H9 (cell line): ENCODE results near the gene DENND1A. TPM values are rescaled to one million over a fixed set of nuclear protein-coding genes. Genes with fewer than 3 reads are reported as not detected.

Experiments
- DNase-seq: peaks from one replicate; pipeline ENCODE4 v3.0.0-alpha.2; 2017
- H2AFZ ChIP-seq: one replicate; pipeline ENCODE4 v1.6.1; 2013; ENCODE audit warnings: mild to moderate bottlenecking, low read length, control low read depth, moderate library complexity
- H2AK5ac ChIP-seq: 2 replicates; pipeline ENCODE4 v1.6.1; 2013; ENCODE audit warnings: low read length, control low read depth, mixed read lengths; ENCODE audit not compliant: insufficient read length
- H2BK120ac ChIP-seq: one replicate; pipeline ENCODE4 v1.6.1; 2013; ENCODE audit warnings: low read depth, mild to moderate bottlenecking, low read length, control low read depth, inconsistent platforms; ENCODE audit not compliant: poor library complexity, severe bottlenecking
- H2BK12ac ChIP-seq: 2 replicates; pipeline ENCODE4 v1.6.1; 2013; ENCODE audit warnings: low read length, control low read depth, mixed read lengths, low read depth; ENCODE audit not compliant: insufficient read length
- H2BK15ac ChIP-seq: 2 replicates; pipeline ENCODE4 v1.6.1; 2013; ENCODE audit warnings: low read depth, low read length, control low read depth
- H2BK20ac ChIP-seq: one replicate; pipeline ENCODE4 v1.6.1; 2013; ENCODE audit warnings: low read depth, mild to moderate bottlenecking, low read length, control low read depth, inconsistent platforms; ENCODE audit not compliant: poor library complexity, severe bottlenecking
- H2BK5ac ChIP-seq: 2 replicates; pipeline ENCODE4 v1.6.1; 2013; ENCODE audit warnings: low read length, control low read depth, mixed read lengths; ENCODE audit not compliant: insufficient read length
- H3K14ac ChIP-seq: 2 replicates; pipeline ENCODE4 v1.6.1; 2013; ENCODE audit warnings: low read length, control low read depth; ENCODE audit not compliant: insufficient read depth
- H3K18ac ChIP-seq: 2 replicates; pipeline ENCODE4 v1.6.1; 2013; ENCODE audit warnings: low read depth, mild to moderate bottlenecking, mixed read lengths, low read length, control low read depth; ENCODE audit not compliant: insufficient read length
- H3K23ac ChIP-seq: 2 replicates; pipeline ENCODE4 v1.6.1; 2013; ENCODE audit warnings: low read length, control low read depth, mixed read lengths, low read depth; ENCODE audit not compliant: insufficient read length
- H3K23me2 ChIP-seq: 2 replicates; pipeline ENCODE4 v1.6.1; 2013; ENCODE audit warnings: low read depth, mild to moderate bottlenecking, mixed read lengths, low read length, control low read depth; ENCODE audit not compliant: insufficient read length, poor library complexity, severe bottlenecking
- H3K27ac ChIP-seq: 2 replicates; pipeline ENCODE4 v1.5.1; 2013; ENCODE audit warnings: low read length, control low read depth, mixed read lengths, low read depth; ENCODE audit not compliant: insufficient read length
- H3K27me3 ChIP-seq: 2 replicates; pipeline ENCODE4 v1.6.1; 2013; ENCODE audit warnings: low read length, control low read depth, inconsistent platforms; ENCODE audit not compliant: insufficient read depth
- H3K4ac ChIP-seq: 2 replicates; pipeline ENCODE4 v1.6.1; 2013; ENCODE audit warnings: low read depth, mild to moderate bottlenecking, control low read depth, inconsistent platforms, low read length, moderate library complexity
- H3K4me1 ChIP-seq: 2 replicates; pipeline ENCODE4 v1.6.1; 2013; ENCODE audit warnings: low read length, control low read depth, inconsistent platforms; ENCODE audit not compliant: insufficient read depth
- H3K4me2 ChIP-seq: 2 replicates; pipeline ENCODE4 v1.6.1; 2013; ENCODE audit warnings: low read length, control low read depth, mixed read lengths; ENCODE audit not compliant: insufficient read length, insufficient read depth
- H3K56ac ChIP-seq: 2 replicates; pipeline ENCODE4 v1.6.1; 2013; ENCODE audit warnings: low read depth, mild to moderate bottlenecking, mixed read lengths, low read length, control low read depth; ENCODE audit not compliant: insufficient read length
- H3K79me1 ChIP-seq: 2 replicates; pipeline ENCODE4 v1.6.1; 2013; ENCODE audit warnings: low read depth, mild to moderate bottlenecking, moderate library complexity, low read length, control low read depth, inconsistent platforms; ENCODE audit not compliant: insufficient read depth, poor library complexity, severe bottlenecking
- H3K79me2 ChIP-seq: 2 replicates; pipeline ENCODE4 v1.6.1; 2013; ENCODE audit warnings: low read length, control low read depth, inconsistent platforms; ENCODE audit not compliant: insufficient read depth
- H3K9ac ChIP-seq: 2 replicates; pipeline ENCODE4 v1.6.1; 2013; ENCODE audit warnings: low read length, control low read depth, mixed read lengths; ENCODE audit not compliant: insufficient read length; ENCODE audit errors: extremely low read depth
- H3K9me3 ChIP-seq: one replicate; pipeline ENCODE4 v1.6.1; 2013; ENCODE audit warnings: low read depth, low read length, inconsistent platforms; ENCODE audit not compliant: control insufficient read depth
- H3T11ph ChIP-seq: one replicate; pipeline ENCODE4 v1.6.1; 2013; ENCODE audit warnings: mild to moderate bottlenecking, low read length, control low read depth, inconsistent platforms
- H4K20me1 ChIP-seq: one replicate; pipeline ENCODE4 v1.6.1; 2013; ENCODE audit not compliant: control insufficient read depth, insufficient read length, insufficient read depth
- H4K5ac ChIP-seq: 2 replicates; pipeline ENCODE4 v1.6.1; 2013; ENCODE audit warnings: low read depth, mild to moderate bottlenecking, mixed read lengths, low read length, control low read depth; ENCODE audit not compliant: insufficient read length
- H4K8ac ChIP-seq: replicated peaks from 2 replicates; pipeline ENCODE4 v1.6.1; 2013; ENCODE audit warnings: low read length, control low read depth, mixed read lengths, low read depth; ENCODE audit not compliant: insufficient read length
- H4K91ac ChIP-seq: 2 replicates; pipeline ENCODE4 v1.6.1; 2013; ENCODE audit warnings: low read depth, mild to moderate bottlenecking, moderate library complexity, mixed read lengths, low read length, control low read depth; ENCODE audit not compliant: insufficient read length
- H3K27ac Mint-ChIP-seq, 3 experiments: 2 replicates in 2 of 3; 3 replicates in 1 of 3; pipeline ENCODE4 v1.8.0; 2020 to 2021; ENCODE audit warnings: mixed read lengths in 3 of 3, mild to moderate bottlenecking in 1 of 3, moderate library complexity in 1 of 3
- H3K27me3 Mint-ChIP-seq: 2 replicates; pipeline ENCODE4 v1.8.0; 2021; ENCODE audit warnings: low read depth, mild to moderate bottlenecking, moderate library complexity, mixed read lengths
- H3K36me3 Mint-ChIP-seq, 3 experiments: 2 replicates in 2 of 3; 3 replicates in 1 of 3; pipeline ENCODE4 v1.8.0; 2020 to 2021; ENCODE audit warnings: low read depth in 3 of 3, mixed read lengths in 3 of 3; ENCODE audit not compliant: insufficient read depth in 1 of 3
- H3K4me1 Mint-ChIP-seq, 2 experiments: 2 replicates each; pipeline ENCODE4 v1.8.0; 2020; ENCODE audit warnings: mixed read lengths in 2 of 2
- H3K4me3 Mint-ChIP-seq, 2 experiments: 2 replicates in 1 of 2; 3 replicates in 1 of 2; pipeline ENCODE4 v1.8.0; 2020 to 2021; ENCODE audit warnings: mild to moderate bottlenecking in 2 of 2, mixed read lengths in 2 of 2, moderate library complexity in 1 of 2
- H3K9me3 Mint-ChIP-seq, 2 experiments: 2 replicates in 1 of 2; 3 replicates in 1 of 2; pipeline ENCODE4 v1.8.0; 2020; ENCODE audit warnings: mild to moderate bottlenecking in 2 of 2, mixed read lengths in 2 of 2, moderate library complexity in 1 of 2
- WGBS: extraction: QIAGEN DNeasy Blood & Tissue Kit; methylation state at CpG from one replicate; pipeline ENCODE4 v1.1.7; 2013; ENCODE audit warnings: missing lambda C conversion rate, low lambda C conversion rate, mixed read lengths; ENCODE audit not compliant: insufficient read length; ENCODE audit errors: extremely low coverage; 5-methylcytosine and 5-hydroxymethylcytosine counted together
- total RNA-seq: library from RNA; stranded (reverse); gene quantifications from 2 replicates; pipeline ENCODE4 v1.2.1, GENCODE V29; 2021
- TF ChIP-seq, protein P1 (sequence below): fragments of 200-600 bp; sonication (generic); conservative IDR thresholded peaks from 3 replicates; pipeline ENCODE4 v1.8.0; 2021; ENCODE audit warnings: antibody characterized with exemption, mild to moderate bottlenecking

Gene DENND1A
- total RNA-seq, 1 experiment from 2014 or later, result 20.4 TPM

DNA sequence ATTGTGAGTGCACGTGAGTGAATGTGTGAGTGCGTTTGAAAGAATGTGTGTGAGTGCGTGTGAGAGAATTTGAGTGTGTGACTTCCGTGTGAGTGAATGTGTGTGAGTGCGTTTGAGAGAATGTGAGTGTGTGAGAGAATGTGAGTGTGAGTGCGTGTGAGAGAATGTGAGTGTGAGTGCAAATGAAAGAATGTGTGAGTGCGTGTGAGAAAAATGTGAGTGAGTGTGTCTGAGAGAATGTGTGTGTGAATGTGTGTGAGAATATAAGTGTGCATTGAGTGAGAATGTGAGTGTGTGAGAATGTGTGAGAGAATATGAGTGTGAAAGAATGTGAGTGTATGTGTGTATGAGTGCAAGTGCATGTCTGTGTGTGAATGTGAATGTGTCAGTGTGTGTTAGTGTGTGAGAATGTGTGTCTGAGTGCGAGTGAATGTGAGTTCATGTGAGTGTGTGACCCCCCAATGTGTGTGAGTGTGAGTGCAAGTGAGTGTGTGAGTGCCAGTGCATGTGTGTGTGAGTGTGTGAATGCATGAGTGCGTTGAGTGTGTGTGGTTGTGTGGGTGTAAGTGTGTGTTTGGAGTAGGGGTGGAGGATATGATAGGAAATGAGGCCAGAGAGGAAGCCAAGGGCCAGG lies 43.8 kb upstream of the DENND1A start:
- Histone ChIP-seq H3K4me1 (no peaks in the 10 kb centered on the region), H3K23me2 (no peaks in the 10 kb centered on the region), H3K18ac (no peak overlapping the region), H3K4me2 (no peak overlapping the region), H2AK5ac (no peak overlapping the region), H2BK15ac (no peak overlapping the region), H2BK20ac (no peak overlapping the region), H2BK120ac (no peak overlapping the region), H2AFZ (no peak overlapping the region), H3K9ac (no peak overlapping the region), H3K27me3 (no peaks in the 10 kb centered on the region), H2BK12ac (no peak overlapping the region), H3K79me2 (no peaks in the 10 kb centered on the region), H4K91ac (no peak overlapping the region), H4K5ac (no peak overlapping the region), H3K14ac (no peak overlapping the region), H4K20me1 (no peaks in the 10 kb centered on the region), H3K4ac (no peak overlapping the region), H3K23ac (no peak overlapping the region), H3K9me3 (peaks cover 11% of the 10 kb centered on the region), H3T11ph (no peak overlapping the region), H4K8ac (peak overlapping the region; percentile 10), H2BK5ac (no peak overlapping the region), H3K79me1 (no peaks in the 10 kb centered on the region), H3K56ac (no peak overlapping the region), H3K27ac (no peak overlapping the region)
- H3K27me3 Mint-ChIP-seq, result peaks cover 31% of the 10 kb centered on the region
- no peak overlapping the region for H3K4me3 Mint-ChIP-seq
- no peaks in the 10 kb centered on the region for H3K9me3 Mint-ChIP-seq
- DNase-seq, result no peak
- no peak overlapping the region for H3K27ac Mint-ChIP-seq
- H3K4me1 Mint-ChIP-seq, result no peaks in the 10 kb centered on the region
- WGBS, result 100% methylated on average over 8 of the region's 9 CpGs
- TF ChIP-seq, protein P1, sequence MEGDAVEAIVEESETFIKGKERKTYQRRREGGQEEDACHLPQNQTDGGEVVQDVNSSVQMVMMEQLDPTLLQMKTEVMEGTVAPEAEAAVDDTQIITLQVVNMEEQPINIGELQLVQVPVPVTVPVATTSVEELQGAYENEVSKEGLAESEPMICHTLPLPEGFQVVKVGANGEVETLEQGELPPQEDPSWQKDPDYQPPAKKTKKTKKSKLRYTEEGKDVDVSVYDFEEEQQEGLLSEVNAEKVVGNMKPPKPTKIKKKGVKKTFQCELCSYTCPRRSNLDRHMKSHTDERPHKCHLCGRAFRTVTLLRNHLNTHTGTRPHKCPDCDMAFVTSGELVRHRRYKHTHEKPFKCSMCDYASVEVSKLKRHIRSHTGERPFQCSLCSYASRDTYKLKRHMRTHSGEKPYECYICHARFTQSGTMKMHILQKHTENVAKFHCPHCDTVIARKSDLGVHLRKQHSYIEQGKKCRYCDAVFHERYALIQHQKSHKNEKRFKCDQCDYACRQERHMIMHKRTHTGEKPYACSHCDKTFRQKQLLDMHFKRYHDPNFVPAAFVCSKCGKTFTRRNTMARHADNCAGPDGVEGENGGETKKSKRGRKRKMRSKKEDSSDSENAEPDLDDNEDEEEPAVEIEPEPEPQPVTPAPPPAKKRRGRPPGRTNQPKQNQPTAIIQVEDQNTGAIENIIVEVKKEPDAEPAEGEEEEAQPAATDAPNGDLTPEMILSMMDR, result no peak
- no peaks in the 10 kb centered on the region for H3K36me3 Mint-ChIP-seq
